ENCODE measurements around the gene DNAH7.

DNAH7 gene

DNA sequence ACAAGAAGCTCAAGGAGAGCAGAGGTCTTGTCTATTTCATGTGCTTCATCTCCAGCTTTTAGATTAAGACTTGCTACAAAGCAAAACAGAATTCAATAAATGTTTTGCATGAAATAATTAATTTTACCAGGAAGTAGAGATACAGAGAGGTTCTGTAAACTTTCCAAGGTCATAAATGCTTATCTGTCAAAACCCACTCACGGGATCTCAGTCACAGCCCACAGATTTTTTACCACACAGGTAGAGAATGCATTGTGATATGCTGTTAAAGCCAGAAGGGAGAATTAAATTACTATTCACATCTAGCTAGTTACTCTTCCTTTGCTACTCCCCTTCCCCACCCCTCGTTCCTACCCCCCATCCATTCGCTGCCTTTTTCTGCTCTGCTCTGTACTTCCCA lies 205.5 kb downstream of the DNAH7 start:
- DNase-seq (ENCODE audit: low read depth), result no peak

DNA sequence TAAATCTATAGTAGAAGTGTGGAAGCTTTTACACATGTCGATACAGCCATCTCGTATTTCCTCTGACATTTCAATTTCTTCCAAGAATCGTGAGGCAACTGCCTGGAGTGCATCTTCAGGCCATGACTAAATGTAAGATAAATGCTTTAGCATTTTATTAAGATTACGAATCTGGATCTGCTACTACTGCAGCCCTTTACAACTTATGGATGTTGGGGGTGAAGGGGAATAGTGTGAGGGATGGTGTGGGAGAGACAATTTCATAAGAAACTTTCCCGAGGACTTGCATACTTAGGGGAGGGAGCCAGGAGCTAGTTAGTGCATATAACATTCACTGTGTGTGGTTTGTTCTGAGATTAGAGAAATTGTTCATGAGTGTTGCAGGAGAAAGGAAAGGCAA lies 206.8 kb downstream of the DNAH7 start:
- no peak for DNase-seq (ENCODE audit: low read depth)

DNA sequence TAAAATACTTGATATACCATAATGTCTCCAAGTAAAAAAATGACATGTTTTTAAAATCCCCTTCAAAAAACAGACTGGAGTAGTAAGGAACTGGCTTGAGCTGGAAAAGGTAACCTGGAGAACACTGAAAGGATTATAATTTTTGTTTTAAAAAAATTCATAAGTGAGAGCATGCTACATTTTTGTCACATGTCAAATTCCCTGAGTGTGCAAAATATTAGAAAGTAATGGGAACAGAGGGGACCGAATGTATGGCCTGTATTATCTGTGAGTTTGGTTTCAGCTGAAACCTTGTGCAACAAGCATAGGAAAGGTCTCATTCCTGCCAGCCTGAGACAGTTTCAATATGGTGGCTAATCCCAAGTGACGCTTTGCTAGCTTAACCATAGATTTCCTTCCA lies 209.1 kb downstream of the DNAH7 start:
- DNase-seq (ENCODE audit: low read depth), result no peak

DNA sequence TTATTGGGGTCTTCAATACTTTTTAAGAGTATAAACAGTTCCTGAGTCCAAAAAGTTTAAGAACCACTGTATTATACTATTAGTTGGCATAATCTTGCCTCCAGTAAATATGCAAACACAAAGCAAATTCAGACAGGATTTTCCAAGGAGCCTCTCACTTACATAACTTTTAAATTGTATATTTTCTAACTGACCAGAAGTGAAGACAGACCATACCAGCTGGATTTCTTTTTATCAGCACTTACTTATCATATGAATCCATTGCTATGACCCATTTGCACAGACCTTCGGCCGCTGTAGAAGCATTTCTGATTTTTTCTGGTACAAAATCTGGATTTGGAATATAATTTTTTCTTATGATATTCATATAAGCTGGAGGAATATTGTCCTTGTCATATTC lies 211.5 kb downstream of the DNAH7 start:
- DNase-seq (ENCODE audit: low read depth), result no peak

DNA sequence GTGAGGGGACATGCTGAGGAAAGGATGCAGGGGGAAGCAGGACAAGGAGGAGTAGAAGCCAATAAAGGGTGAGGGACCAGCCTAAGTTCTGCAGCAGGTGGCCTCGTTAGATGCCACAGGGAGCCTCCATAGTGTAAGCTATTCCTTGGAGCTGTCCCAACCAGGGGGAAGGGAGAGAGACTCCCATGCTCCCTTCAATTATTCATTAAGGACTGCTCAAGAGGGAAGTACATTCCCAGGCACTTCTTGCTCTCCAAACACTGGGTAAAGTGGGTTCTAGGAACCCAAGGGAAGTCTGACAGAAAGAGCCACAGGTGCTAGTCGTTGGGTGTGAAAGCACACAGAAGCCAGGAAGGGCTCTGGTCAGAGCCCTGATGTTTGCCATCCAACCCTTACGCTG lies 217.9 kb downstream of the DNAH7 start:
- no peak for DNase-seq (ENCODE audit: low read depth)

DNA sequence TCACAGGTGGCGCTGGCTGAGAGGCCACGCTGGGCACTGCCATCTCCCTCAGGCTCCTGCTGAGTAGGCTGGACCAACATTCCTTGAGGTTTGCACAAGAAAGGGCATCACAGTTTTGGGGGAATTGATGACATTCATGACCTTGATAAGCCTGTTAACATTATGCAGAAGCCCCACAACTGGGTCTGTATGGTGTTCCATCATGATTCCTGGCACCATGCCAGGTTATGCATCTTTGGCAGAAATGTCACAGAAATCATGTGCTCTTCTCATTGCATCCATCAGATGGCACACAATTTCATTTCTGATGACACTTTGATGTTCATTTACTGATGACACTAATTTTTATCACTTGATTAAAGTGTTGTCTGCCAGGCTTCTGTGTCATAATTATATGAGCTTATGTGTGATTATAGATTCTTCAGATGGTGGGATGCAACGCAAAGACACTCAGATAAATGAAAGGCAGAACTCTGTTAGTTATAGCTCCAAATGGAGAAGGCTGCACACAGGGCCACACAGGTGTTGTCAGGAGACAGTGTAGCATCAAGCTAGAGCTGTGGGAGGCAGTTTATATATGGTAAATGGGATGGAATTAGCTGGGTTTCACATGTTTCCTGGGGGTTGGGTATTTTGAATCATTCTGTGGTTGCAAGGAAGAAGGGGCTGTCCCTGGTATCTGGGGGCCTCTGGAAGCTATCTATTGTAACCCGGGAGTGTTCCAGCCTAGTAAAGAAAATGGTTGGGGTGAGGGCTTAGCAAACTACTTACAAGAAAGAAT lies 220.3 kb downstream of the DNAH7 start:
- no peak for DNase-seq (ENCODE audit: low read depth)

DNA sequence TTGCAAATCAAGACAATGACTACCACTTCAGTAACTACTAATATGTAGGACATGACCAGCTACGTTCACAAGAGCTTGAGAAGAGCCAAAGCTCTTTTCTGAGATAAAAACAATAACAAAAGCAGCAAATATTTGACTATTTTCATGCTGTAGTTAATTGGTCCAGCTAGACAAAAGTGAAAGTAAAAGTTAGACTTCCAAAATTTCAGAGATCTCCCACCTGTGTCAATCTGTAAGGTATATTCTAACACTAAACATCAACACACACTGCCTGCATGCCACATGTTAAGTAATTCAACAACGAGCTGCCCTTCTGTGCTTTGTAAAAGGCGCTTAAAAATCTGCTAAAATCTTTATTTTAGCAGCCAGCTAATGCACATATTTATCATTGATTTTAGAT lies 225.7 kb downstream of the DNAH7 start:
- no peak for DNase-seq (ENCODE audit: low read depth)

DNA sequence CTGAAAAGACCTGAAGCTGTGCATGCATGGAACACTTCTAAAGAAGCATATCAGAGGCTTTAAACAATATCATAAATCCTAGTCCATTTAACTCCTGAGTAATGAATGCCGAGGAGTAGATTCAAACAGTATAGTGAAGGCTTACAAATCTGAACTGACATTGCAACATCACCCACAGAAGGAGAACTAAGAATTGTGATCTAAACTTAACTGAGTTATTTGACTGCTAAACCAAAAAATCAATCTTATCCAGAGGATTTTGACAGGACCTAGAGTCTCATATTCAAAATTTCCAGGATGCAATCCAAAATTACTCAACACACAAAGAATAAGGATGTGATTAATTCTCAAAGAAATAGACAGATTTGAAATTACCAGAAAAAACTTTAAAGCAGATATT lies 230.6 kb downstream of the DNAH7 start:
- DNase-seq (ENCODE audit: low read depth), result no peak

DNA sequence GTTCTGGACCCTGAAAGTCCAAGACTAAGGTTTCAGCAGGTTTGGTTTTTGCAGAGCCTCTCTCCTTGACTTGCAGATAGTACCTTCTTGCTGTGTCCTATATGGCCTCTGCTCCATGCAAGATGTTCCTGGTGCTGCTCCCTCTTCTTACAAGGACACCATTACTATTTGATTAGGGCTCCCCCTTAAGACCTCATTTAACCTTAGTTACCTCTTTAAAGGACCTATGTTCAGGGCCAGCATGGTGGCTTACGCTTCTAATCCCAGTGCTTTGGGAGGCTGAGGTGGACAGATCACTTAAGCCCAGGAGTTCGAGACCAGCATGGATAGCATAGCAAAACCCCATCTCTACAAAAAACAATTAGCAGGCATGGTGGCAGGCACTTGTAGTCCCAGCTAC lies 232.6 kb downstream of the DNAH7 start:
- DNase-seq (ENCODE audit: low read depth), result no peak

DNA sequence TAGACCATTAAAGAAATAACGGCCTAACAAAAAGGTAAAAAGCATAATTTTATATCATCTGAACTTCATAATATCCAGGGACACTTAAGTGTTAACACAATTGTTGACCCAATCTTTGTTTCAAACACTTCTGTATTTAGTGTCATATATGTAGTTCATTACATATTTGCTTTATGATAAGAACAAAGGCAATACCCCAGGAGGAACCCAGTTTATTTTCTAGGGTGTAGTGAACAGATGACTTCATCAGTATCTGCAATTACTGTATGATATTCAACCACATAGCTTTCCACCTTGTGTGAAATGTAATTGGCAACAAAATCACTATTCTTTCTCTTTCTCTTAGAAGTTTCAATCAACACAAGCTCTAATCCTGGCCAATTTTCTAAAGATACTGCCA lies 233.8 kb downstream of the DNAH7 start:
- DNase-seq (ENCODE audit: low read depth), result no peak

DNA sequence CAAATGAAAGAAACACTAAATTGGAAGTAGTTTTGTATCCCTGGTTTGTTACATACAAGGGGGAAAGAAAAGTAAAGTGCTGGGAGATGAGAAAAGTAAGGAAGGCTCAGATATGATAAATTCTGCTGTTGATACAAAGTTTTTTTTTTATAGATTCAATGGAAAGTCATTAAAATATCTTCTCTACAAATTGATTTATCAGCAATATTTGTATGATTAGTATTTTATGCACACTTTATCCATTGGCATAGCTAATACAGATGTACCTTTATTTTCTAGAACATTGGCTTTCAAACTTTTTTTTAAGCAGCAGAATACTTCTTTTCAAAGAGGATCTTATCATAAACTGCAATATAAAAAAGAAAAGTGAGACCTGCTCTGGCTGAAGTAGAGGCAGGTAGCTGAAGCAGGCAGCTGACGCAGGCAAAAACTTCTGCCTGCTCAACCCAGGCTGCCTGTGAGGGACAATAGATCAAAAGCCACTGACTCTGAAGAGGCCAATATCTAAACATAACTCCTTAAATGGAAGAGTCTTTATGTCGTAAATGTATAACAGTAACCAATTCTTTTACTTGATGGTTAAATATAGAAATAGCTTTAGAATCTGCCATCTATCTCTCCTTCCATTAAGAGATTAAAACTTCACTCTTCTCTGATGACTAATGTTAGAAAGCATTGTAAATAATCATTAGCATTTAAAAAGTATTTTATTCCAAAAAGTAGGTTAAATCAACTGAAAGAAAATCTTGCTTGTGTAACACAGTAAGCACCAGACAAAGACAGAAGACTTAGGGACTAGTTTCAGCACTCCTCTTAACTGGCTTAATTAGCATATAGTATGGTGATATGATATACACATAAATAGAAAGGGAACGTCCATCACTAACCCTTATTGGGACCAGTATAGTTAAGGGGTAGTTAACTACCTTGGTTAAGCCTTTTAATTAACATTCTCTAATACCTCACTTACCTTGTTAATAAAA lies 237.4 kb downstream of the DNAH7 start:
- DNase-seq (ENCODE audit: low read depth), result no peak

DNA sequence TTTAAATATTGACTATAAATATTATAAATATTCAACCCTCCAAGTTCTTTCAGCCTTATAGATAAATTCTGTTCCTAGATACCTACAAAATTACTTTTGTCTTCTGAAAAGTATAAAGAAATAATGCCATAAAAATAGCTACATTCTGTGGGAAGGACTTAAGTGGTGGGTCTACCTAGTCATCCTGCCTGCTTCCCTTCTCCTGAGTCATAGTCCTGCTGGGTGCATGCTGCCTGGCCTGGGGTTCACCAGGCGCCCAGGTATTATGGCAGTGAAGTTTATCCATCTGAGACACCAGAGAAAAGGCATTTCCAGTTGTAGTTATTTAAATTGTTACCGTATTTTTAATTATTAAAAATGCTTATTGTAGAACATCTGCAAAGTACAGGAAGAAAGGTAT lies 244.2 kb downstream of the DNAH7 start:
- no peak for DNase-seq (ENCODE audit: low read depth)

DNA sequence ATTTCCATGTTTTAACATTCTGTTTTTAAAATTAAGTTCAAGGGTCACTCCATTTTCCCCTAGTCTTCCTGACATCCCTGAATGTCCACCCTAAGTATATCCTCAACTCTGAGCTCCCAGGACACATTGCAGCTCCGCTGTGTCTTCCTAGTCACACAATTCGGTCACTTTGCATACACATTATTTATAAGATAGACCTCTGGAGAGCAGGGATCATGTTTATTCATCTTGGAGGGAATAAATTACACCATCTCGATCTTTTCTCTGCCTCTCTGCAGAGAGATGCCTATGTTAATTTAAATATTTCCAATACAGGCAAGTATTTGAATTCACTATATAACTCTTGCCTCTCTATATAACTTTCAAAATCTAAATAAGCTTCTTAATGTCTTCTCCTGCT lies 245.4 kb downstream of the DNAH7 start:
- DNase-seq (ENCODE audit: low read depth), result no peak

DNA sequence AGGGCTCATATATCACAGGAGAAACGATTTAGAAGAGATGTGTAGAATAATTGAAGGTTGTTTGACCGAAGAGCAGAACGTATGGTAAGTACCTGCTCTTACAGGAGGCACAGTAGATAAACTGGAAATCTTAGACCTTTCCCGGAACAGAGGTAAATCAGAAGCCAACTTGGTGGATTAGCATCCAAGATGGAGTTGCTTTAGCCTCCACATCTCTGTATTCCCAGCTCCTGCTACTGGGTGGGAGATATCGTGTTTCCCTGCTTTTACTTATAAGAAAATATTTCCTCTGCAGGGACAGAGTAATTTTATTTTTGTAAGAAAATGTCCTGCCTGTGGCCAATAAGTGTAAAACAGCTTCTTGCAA lies 247.1 kb downstream of the DNAH7 start:
- DNase-seq (ENCODE audit: low read depth), result no peak

DNA sequence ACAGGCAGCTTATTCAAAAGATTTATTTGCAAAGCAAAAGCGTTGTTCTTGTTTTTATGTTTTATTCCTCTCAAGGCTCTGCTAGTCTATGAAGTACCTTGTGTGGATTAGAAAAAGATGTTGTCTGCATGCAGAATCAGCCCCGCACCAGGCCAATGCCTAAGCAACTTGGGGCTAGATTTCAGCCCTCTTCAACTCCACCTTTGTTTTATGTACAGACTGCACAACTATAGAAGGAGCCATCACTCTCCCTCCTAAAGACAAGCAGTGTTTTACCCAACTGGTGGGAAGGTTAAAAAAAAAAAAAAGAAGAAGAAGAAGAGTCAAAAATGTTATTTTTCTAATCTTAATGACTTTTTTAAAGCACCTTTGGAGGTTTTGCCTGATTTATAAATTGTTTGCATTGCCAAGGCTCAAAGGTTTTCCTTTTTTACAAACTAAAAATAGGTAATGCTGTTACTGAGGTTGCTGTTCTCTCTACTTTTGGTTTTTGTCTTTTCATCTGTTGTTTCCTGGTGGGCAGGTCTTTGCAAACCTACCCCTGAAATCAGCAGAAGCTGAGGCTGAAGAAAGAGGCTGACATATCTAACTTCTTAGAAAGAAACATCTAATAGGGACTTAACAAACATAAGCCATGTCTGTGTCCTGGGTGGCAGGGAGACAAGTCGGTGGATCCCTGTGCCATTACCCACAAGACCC lies 247.6 kb downstream of the DNAH7 start:
- no peak for DNase-seq (ENCODE audit: low read depth)

DNA sequence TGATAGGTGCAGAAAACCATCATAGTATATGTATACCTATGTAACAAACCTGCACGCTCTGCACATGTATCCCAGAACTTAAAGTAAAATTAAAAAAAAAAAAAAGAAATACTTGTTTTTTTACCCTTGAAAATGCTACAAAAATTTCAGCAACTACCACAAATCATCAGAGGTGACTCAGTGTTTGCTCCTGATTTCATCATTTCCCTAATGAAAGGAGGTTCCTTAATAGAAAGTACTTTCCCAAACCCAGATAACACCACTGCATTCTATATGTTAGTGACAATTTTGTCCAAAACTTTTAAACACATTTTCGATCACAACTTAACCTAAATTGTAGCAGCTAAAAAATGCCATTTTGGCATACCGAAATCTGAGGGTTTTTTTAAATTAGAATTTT lies 248.3 kb downstream of the DNAH7 start:
- DNase-seq (ENCODE audit: low read depth), result no peak

DNA sequence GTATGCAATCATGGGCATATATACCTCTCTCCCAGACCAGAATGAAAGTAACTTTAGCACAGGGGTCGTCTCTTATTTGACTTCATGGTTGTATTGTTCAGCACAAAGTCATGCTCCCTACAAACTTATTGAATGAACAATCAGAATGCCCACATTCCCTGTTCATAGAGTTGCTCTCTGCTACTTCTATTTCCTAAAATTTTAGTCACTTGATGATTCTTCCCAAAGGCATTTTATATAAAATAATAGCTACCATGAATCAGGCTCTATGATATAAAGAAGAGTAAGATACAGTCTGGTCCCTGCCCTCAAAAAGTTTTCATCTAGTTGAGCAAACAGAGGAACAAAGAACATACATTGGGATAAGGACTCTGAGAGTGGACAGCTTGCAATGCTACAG lies 249.4 kb downstream of the DNAH7 start:
- no peak for DNase-seq (ENCODE audit: low read depth)

DNA sequence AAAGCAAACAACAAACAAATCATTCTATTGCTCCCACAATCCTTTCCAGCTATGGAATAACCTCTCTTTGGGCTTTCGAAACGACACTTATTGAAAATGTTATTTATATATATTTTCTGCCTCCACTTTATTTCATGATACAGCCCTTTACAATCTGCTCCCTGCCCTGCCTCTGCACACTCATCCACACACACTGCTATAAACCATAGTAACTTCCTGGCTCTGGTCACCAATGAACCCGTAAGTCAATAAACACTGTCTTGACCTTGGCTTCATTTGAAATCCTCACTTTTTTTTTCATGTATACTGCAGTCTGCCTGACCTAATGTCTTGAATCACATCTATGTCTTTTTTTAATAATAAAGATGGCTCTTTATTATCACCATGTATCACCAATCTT lies 250.1 kb downstream of the DNAH7 start:
- no peak for DNase-seq (ENCODE audit: low read depth)

DNA sequence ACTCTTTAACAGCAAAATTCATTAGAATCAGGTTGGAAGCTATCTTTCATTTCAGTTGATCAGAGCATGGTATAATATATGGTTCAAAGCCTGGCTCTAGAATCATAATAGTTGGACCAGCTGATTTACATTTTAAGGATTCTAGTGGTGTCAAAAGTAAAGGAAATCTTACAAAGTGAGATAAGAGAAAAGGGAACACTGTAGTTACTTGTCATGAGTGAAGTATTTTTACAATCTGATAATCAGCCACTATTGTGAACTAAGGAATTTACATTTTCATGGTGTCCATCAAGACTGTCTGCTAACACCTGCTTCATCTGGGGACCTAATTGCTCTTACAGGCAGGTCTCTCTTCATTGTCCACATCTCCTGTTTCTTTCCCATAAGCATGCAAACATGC lies 250.5 kb downstream of the DNAH7 start:
- DNase-seq (ENCODE audit: low read depth), result no peak

DNA sequence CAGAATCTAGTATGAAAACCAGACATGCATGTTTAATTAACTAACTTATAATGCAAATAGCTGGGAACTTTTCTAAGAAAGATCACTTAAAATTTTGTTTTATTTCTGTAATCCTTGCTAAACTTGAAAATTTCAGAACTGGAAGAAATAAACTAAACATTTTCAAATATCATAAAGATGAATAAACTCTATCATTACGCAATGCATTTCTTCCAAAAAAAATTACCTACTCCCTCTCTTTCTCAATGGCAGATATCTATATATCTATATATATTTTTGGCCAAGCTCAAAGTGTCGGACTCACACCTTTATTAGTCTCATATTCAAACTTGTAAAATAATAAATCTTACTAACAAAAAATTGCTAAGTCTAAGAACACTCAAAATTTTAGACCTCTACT lies 253.6 kb downstream of the DNAH7 start:
- no peak for DNase-seq (ENCODE audit: low read depth)

DNA sequence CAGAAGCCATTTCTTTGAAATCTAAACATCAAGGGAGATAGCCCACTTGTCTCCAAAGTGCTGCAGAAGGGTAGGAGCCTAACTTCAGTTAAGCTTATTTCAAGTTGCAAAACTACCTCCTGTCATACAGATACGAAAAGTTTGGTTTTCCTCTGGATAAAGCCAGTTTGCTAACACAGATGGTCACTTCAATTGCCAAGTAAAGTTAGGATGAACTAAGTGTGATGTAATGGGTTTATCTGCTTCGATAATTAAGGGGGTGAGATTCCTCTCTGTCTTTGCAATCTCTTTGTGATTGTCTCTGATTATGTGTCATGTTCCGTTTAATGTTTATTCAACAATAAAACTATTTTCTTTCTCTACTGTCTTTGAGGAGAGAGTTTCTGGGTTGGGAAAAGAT lies 255.2 kb downstream of the DNAH7 start:
- no peak for DNase-seq (ENCODE audit: low read depth)

DNA sequence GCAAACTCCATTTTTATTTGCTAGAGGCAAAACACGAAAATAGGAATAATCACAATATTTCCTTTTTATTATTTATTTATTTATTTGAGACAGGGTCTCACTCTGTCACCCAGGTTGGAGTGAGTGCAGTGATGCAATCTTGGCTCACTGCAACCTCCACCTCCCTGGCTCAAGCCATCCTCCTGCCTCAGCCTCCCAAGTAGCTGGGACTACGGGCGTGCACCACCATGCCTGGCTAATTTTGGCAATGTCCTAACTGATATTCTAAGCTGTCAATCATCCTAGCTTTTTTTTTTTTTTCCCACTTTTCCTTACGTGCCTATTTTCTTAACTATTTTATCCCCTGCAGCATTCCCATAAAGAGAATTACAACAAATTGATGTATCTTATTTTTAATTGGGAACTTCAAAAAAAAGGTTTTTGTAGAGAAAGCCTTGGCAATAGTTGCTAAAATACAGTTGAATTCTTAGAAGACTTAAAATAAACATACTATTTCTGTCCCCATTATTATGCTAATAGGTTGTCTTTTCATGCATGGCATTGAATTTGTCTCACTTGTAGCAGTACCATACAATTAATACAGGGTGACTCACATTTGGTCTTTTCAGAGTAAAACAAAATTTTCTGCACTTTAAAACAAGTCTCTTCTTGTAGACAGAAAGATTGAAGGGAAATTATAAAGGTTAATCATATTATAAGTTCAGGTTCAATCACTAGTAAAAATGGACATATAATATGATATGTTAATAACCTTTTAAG lies 258.1 kb downstream of the DNAH7 start:
- no peak for DNase-seq (ENCODE audit: low read depth)
